Natural killer cell (primary cell): ENCODE results near the gene CHST3. TPM values are rescaled to one million over a fixed set of nuclear protein-coding genes. Genes with fewer than 3 reads are reported as not detected.
"Not testable (repeated sequence)": the region's sequence is repeated elsewhere in the genome, so short reads cannot be mapped to it uniquely, and the experiment has no call there.

Experiments
- ATAC-seq, 3 donors: fragments of 150-1000 bp in 2 of 3; fragments of 200-7000 bp in 1 of 3; cut with Tn5 transposase; 1 replicate in 1 of 3; 2 replicates in 2 of 3; pipeline ENCODE4 v1.10.0; 2021; ENCODE audit warnings: mild to moderate bottlenecking in 2 of 3, moderate library complexity in 2 of 3
- DNase-seq, 2 donors: peaks; one replicate each; pipeline versions ENCODE4 v3.0.0 to v3.0.0-alpha.2; 2013 to 2021; ENCODE audit warnings: mixed read lengths in 1 of 2
- H3K27ac ChIP-seq: one replicate; pipeline ENCODE4 v1.5.1; 2013; ENCODE audit warnings: mild to moderate bottlenecking, low read length
- H3K27me3 ChIP-seq: one replicate; pipeline ENCODE4 v1.6.1; 2013; ENCODE audit warnings: low read length; ENCODE audit not compliant: control insufficient read depth, insufficient read depth
- H3K36me3 ChIP-seq: one replicate; pipeline ENCODE4 v1.6.1; 2013; ENCODE audit warnings: low read length; ENCODE audit not compliant: control insufficient read depth, insufficient read depth
- H3K4me1 ChIP-seq: one replicate; pipeline ENCODE4 v1.6.1; 2013; ENCODE audit warnings: low read length; ENCODE audit not compliant: control insufficient read depth, insufficient read depth
- H3K4me3 ChIP-seq: one replicate; pipeline ENCODE4 v1.5.1; 2013; ENCODE audit warnings: low read length
- H3K9me3 ChIP-seq: one replicate; pipeline ENCODE4 v1.6.1; 2013; ENCODE audit warnings: low read length; ENCODE audit not compliant: control insufficient read depth, insufficient read depth
- H3K27ac Mint-ChIP-seq, 2 donors: one replicate each; pipeline ENCODE4 v1.8.0; 2022; ENCODE audit warnings: mild to moderate bottlenecking in 2 of 2, mixed read lengths in 2 of 2, moderate library complexity in 1 of 2
- H3K27me3 Mint-ChIP-seq, 2 donors: one replicate each; pipeline ENCODE4 v1.8.0; 2022; ENCODE audit warnings: low read depth in 2 of 2, mixed read lengths in 2 of 2
- H3K36me3 Mint-ChIP-seq: one replicate; pipeline ENCODE4 v1.8.0; 2022; ENCODE audit warnings: mixed read lengths
- H3K4me1 Mint-ChIP-seq, 2 donors: one replicate each; pipeline ENCODE4 v1.8.0; 2022; ENCODE audit warnings: mixed read lengths in 2 of 2
- H3K4me3 Mint-ChIP-seq: one replicate; pipeline ENCODE4 v1.8.0; 2022; ENCODE audit warnings: mild to moderate bottlenecking, moderate library complexity, mixed read lengths
- H3K9me3 Mint-ChIP-seq, 2 donors: one replicate each; pipeline ENCODE4 v1.8.0; 2022; ENCODE audit warnings: mixed read lengths in 2 of 2
- WGBS: methylation state at CpG from one replicate; pipeline ENCODE4 v1.1.7; 2013; ENCODE audit warnings: missing lambda C conversion rate; ENCODE audit not compliant: insufficient coverage; 5-methylcytosine and 5-hydroxymethylcytosine counted together
- intact Hi-C: fragments of 100-400 bp; cut with micrococcal nuclease; formaldehyde crosslinking; loops from one replicate; pipeline ENCODE4 v1.14.2; 2022
- total RNA-seq, 4 donors: library from RNA; stranded (reverse); fragments of 120-200 nt in 1 of 4; gene quantifications; one replicate each; pipeline versions ENCODE4 v1.2.3 to v1.2.4, GENCODE V29; 2013 to 2022
- TF ChIP-seq, protein P1 (sequence below): fragments of 200-600 bp; IDR thresholded peaks from one replicate; pipeline ENCODE4 v1.8.0; 2022; ENCODE audit warnings: antibody characterized with exemption

CHST3 gene
- total RNA-seq, 3 donors from 2014 or later (not counting 1 experiment from before 2014, with no cell fraction given) = not detected

DNA sequence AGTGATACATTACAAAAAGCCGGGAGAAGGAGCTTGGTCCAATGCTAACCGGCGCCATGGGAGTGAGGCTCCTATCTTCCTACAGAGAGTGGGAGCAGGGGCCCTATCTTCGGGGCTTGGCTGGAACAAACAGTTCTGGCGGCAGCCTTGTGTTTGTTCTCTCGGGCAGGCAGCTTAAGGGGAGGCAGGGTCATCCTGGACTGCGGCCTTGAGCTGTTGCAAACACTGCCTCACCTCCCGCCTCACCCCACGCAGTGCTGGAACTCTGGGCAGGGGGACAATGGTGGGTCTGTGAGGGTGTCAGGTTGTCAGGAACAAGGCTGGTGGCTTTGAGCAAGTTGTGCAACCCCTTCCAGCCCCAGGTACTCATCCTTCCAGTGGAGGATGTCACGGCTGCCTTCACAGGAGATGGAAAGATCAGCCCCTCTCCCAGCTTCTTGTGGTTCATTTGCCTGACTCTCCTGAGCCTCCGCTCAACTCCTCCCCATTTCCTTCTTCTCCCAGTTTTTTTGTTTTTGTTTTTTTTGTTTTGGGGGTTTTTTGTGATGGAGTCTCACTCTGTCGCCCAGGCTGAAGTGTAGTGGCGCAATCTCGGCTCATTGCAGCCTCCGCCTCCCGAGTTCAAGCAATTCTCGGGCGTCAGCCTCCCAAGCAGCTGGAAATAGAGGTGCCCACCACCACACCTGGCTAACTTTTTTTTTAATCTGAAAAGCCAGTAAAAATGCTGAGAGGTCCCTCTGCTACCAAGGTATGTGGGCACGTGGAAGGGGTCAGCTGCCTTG, 66.8 kb downstream of the CHST3 start:
- no peaks in the 10 kb centered on the region for H3K9me3 ChIP-seq
- H3K9me3 Mint-ChIP-seq = no peaks in the 10 kb centered on the region
- 90% methylated on average over 19 of the region's 19 CpGs for WGBS
- no peaks in the 10 kb centered on the region for H3K27me3 ChIP-seq
- DNase-seq (no peak), ATAC-seq (no peak)
- no peaks in the 10 kb centered on the region for H3K4me1 Mint-ChIP-seq
- H3K4me1 ChIP-seq = no peaks in the 10 kb centered on the region
- H3K27ac Mint-ChIP-seq = no peak overlapping the region
- H3K36me3 Mint-ChIP-seq = no peaks in the 10 kb centered on the region
- H3K4me3 Mint-ChIP-seq = no peak overlapping the region
- no peak overlapping the region for H3K4me3 ChIP-seq
- TF ChIP-seq, protein P1, sequence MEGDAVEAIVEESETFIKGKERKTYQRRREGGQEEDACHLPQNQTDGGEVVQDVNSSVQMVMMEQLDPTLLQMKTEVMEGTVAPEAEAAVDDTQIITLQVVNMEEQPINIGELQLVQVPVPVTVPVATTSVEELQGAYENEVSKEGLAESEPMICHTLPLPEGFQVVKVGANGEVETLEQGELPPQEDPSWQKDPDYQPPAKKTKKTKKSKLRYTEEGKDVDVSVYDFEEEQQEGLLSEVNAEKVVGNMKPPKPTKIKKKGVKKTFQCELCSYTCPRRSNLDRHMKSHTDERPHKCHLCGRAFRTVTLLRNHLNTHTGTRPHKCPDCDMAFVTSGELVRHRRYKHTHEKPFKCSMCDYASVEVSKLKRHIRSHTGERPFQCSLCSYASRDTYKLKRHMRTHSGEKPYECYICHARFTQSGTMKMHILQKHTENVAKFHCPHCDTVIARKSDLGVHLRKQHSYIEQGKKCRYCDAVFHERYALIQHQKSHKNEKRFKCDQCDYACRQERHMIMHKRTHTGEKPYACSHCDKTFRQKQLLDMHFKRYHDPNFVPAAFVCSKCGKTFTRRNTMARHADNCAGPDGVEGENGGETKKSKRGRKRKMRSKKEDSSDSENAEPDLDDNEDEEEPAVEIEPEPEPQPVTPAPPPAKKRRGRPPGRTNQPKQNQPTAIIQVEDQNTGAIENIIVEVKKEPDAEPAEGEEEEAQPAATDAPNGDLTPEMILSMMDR = no peak
- H3K27ac ChIP-seq = no peak overlapping the region
- no peaks in the 10 kb centered on the region for H3K36me3 ChIP-seq
- H3K27me3 Mint-ChIP-seq = peaks cover 9% of the 10 kb centered on the region in 2 donors
- intact Hi-C loops = no loop called here

DNA sequence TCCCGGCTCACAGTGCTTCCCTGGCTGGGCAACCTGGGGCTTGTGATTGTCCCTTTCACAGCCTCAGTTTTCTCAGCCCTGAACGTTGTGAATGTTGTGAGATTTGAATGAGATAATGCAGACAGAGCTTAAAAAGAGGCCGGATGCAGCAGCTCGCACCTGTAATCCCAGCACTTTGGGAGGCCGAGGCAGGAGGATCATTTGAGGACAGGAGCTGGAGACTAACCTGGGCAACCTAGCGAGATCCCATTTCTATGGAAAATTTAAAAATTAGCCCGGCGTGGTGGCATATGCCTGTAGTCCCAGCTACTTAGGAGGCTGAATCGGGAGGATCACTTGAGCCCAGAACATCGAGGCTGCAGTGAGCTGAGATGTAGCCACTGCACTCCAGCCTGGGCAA, 67.5 kb downstream of the CHST3 start:
- 88% methylated on average over 10 of the region's 10 CpGs for WGBS
- DNase-seq = no peak
- no peaks in the 10 kb centered on the region for H3K27me3 ChIP-seq

DNA sequence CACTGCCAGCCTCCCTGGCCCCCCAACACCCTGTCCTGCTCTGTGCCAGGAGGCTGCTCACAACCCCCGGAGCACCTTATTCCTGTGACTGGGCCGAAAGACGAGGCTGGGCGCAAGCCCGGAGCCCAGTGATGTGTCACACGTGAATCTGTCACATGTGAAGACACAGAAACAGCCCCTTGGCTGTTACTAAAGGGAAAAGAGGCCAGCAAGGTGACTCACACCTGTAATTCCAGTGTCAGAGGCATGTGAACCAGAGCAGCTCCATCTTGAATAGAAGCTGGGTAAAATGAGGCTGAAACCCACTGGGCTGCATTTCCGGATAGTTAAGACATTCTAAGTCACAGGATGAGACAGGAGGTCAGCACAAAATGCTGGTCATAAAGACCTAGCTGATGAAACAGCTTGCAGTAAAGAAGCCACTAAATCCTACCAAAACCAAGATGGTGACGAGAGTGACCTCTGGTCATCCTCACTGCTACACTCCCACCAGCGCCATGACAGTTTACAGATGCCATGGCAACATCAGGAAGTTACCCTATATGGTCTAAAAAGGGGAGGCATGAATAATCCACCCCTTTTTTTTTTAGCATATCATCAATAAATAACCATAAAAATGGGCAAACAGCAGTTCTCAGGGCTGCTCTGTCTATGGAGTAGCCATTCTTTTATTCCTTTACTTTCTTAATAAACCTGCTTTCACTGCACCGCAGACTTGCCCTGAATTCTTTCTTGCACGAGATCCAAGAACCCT, 68.4 kb downstream of the CHST3 start:
- H3K9me3 Mint-ChIP-seq, H3K4me3 Mint-ChIP-seq, ATAC-seq, H3K4me3 ChIP-seq, H3K27ac ChIP-seq, H3K9me3 ChIP-seq, H3K36me3 ChIP-seq, intact Hi-C loops, H3K4me1 Mint-ChIP-seq, H3K27ac Mint-ChIP-seq, H3K36me3 Mint-ChIP-seq, DNase-seq, H3K27me3 ChIP-seq, H3K27me3 Mint-ChIP-seq, H3K4me1 ChIP-seq: not testable (repeated sequence)
- WGBS = 88% methylated on average over 10 of the region's 11 CpGs

More for the DNA sequence above, 67.5 kb downstream of the CHST3 start:
- no peak for ATAC-seq
- Mint-ChIP-seq H3K4me1 (no peaks in the 10 kb centered on the region), H3K9me3 (no peaks in the 10 kb centered on the region), H3K36me3 (no peaks in the 10 kb centered on the region), H3K4me3 (no peak overlapping the region), H3K27me3 (peaks cover 9% of the 10 kb centered on the region in 2 donors), H3K27ac (no peak overlapping the region)
- Histone ChIP-seq H3K9me3 (no peaks in the 10 kb centered on the region), H3K36me3 (no peaks in the 10 kb centered on the region), H3K4me1 (no peaks in the 10 kb centered on the region), H3K4me3 (no peak overlapping the region), H3K27ac (no peak overlapping the region)
- TF ChIP-seq, protein P1 = no peak
- intact Hi-C loops = no loop called here

DNA sequence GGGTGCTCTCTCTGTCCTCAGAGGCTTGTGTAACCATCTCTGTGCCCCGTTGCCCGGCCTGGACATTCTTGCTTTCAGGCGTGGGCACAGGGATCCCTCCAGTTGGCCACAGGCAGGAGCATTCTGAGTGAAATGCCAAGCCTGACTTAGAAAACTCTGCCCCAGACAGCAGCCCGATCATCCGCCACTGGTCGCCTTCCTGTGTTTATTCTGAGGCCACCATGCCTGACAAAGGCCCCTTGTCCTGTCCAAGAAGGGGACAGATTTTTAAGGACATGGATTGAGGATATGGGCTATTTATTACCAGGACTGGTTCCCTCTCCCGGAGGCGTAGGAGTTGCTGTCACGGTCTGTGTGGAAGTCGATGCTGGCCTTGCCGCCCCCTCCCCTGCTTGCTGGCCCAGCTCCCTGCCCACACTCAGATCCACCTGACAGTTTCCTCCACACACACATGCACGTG, 69.9 kb downstream of the CHST3 start:
- Mint-ChIP-seq H3K4me3 (no peak overlapping the region), H3K27me3 (peaks cover 9% of the 10 kb centered on the region in 2 donors), H3K9me3 (no peaks in the 10 kb centered on the region), H3K4me1 (no peaks in the 10 kb centered on the region), H3K36me3 (no peaks in the 10 kb centered on the region), H3K27ac (no peak overlapping the region)
- intact Hi-C loops = no loop called here
- Histone ChIP-seq H3K4me3 (no peak overlapping the region), H3K27ac (no peak overlapping the region), H3K9me3 (no peaks in the 10 kb centered on the region), H3K36me3 (no peaks in the 10 kb centered on the region), H3K27me3 (no peaks in the 10 kb centered on the region), H3K4me1 (no peaks in the 10 kb centered on the region)
- DNase-seq = no peak
- TF ChIP-seq, protein P1 = no peak
- no peak for ATAC-seq
- WGBS = 81% methylated on average over 12 of the region's 12 CpGs
